Hepatocyte (in vitro differentiated cells): Measurements from ENCODE around the gene DPP10. TPM values are rescaled to one million over a fixed set of nuclear protein-coding genes. Genes with fewer than 3 reads are reported as not detected.

ENCODE experiments used
- DNase-seq: peaks from one replicate; pipeline ENCODE4 v3.0.0-alpha.2; 2016; ENCODE audit warnings: low spot score
- H2AFZ ChIP-seq: fragments of 200-600 bp; sonication (generic); 2 replicates; pipeline ENCODE4 v1.6.0; 2016; ENCODE audit warnings: antibody characterized with exemption, mild to moderate bottlenecking
- H3K27ac ChIP-seq: fragments of 200-600 bp; sonication (generic); 2 replicates; pipeline ENCODE4 v1.5.1; 2016; ENCODE audit warnings: mild to moderate bottlenecking
- H3K27me3 ChIP-seq: fragments of 200-600 bp; sonication (generic); 2 replicates; pipeline ENCODE4 v1.6.1; 2016
- H3K36me3 ChIP-seq: fragments of 200-600 bp; sonication (generic); replicated peaks from 2 replicates; pipeline ENCODE4 v1.5.1; 2016; ENCODE audit warnings: low read depth; ENCODE audit not compliant: insufficient read depth
- H3K4me1 ChIP-seq: fragments of 200-600 bp; sonication (generic); 2 replicates; pipeline ENCODE4 v1.5.1; 2016; ENCODE audit warnings: mild to moderate bottlenecking, moderate library complexity; ENCODE audit not compliant: insufficient read depth
- H3K4me2 ChIP-seq: fragments of 200-600 bp; sonication (generic); 2 replicates; pipeline ENCODE4 v1.6.0; 2016
- H3K4me3 ChIP-seq: fragments of 200-600 bp; sonication (generic); 2 replicates; pipeline ENCODE4 v1.5.1; 2016; ENCODE audit warnings: mild to moderate bottlenecking
- H3K79me2 ChIP-seq: fragments of 200-600 bp; sonication (generic); 2 replicates; pipeline ENCODE4 v1.6.0; 2017; ENCODE audit warnings: mild to moderate bottlenecking
- H3K9me2 ChIP-seq: fragments of 200-600 bp; sonication (generic); replicated peaks from 2 replicates; pipeline ENCODE4 v1.6.0; 2017; ENCODE audit warnings: mild to moderate bottlenecking; ENCODE audit not compliant: insufficient read depth
- H3K9me3 ChIP-seq: fragments of 200-600 bp; sonication (generic); 2 replicates; pipeline ENCODE4 v1.5.1; 2016; ENCODE audit warnings: low read depth, mild to moderate bottlenecking
- H4K20me1 ChIP-seq: fragments of 200-600 bp; sonication (generic); 2 replicates; pipeline ENCODE4 v1.6.0; 2016; ENCODE audit warnings: mild to moderate bottlenecking; ENCODE audit not compliant: insufficient read depth, poor library complexity, severe bottlenecking
- EZH2 ChIP-seq: fragments of 200-600 bp; sonication (generic); IDR thresholded peaks from 2 replicates; pipeline ENCODE4 v1.6.1; 2016; ENCODE audit warnings: antibody characterized with exemption, mild to moderate bottlenecking, borderline replicate concordance
- EZH2phosphoT487 ChIP-seq: fragments of 200-600 bp; sonication (generic); IDR thresholded peaks from one replicate; pipeline ENCODE4 v1.6.1; 2018; ENCODE audit warnings: antibody characterized with exemption, mild to moderate bottlenecking, low read depth, moderate library complexity; ENCODE audit not compliant: unreplicated experiment, severe bottlenecking
- WGBS: methylation state at CpG from one replicate; pipeline ENCODE4 v1.1.6; 2016; ENCODE audit warnings: low lambda C conversion rate; ENCODE audit errors: missing lambda C conversion rate; 5-methylcytosine and 5-hydroxymethylcytosine counted together
- polyA plus RNA-seq: library from polyadenylated mRNA; unstranded; fragments of >200 nt; fragmentation: Nextera tagmentation; extraction: Ambion mirVana; gene quantifications from 2 replicates; pipeline ENCODE4 v1.2.1, GENCODE V29; 2016
- total RNA-seq: library from RNA; depleted of rRNA; stranded (reverse); fragments of >200 nt; gene quantifications from 2 replicates; pipeline ENCODE4 v1.2.3, GENCODE V29; 2014
- TF ChIP-seq, protein P1 (sequence below): fragments of 200-600 bp; sonication (generic); IDR thresholded peaks from 2 replicates; pipeline ENCODE4 v1.5.1; 2016; ENCODE audit warnings: antibody characterized with exemption, mild to moderate bottlenecking; ENCODE audit not compliant: poor library complexity

Gene DPP10
- total and polyA plus RNA-seq, 2 experiments from 2014 or later = 5.0 to 15.7 TPM

DNA sequence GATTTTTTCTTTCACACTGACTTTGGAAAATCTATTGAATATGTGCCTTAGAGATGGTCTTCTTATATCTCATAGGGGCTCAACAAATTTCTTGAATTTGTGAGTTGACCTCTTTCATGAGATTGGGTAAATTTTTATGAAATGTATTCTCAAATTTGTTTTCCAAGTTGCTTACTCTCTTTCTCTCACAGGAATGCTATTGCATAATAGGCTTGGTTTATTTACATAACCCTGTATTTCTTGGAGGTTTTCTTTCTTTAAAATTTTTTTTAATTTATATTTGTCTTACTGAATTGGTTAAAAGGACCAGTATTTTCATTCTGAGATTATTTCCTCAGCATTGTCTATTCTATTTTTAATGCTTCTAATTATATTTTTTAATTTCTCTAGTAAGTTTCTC, 917.1 kb downstream of the DPP10 start:
- no peaks in the 10 kb centered on the region for H3K79me2 ChIP-seq
- no peaks in the 10 kb centered on the region for H3K9me3 ChIP-seq
- no peaks in the 10 kb centered on the region for H3K9me2 ChIP-seq
- H3K27me3 ChIP-seq = no peaks in the 10 kb centered on the region
- H3K4me2 ChIP-seq = no peak overlapping the region
- H3K4me3 ChIP-seq = no peak overlapping the region
- no peak for DNase-seq
- no peak overlapping the region for H3K27ac ChIP-seq
- H3K4me1 ChIP-seq = no peaks in the 10 kb centered on the region
- H2AFZ ChIP-seq = no peak overlapping the region
- TF ChIP-seq EZH2phosphoT487 (no peak), EZH2 (no peak)
- TF ChIP-seq, protein P1, sequence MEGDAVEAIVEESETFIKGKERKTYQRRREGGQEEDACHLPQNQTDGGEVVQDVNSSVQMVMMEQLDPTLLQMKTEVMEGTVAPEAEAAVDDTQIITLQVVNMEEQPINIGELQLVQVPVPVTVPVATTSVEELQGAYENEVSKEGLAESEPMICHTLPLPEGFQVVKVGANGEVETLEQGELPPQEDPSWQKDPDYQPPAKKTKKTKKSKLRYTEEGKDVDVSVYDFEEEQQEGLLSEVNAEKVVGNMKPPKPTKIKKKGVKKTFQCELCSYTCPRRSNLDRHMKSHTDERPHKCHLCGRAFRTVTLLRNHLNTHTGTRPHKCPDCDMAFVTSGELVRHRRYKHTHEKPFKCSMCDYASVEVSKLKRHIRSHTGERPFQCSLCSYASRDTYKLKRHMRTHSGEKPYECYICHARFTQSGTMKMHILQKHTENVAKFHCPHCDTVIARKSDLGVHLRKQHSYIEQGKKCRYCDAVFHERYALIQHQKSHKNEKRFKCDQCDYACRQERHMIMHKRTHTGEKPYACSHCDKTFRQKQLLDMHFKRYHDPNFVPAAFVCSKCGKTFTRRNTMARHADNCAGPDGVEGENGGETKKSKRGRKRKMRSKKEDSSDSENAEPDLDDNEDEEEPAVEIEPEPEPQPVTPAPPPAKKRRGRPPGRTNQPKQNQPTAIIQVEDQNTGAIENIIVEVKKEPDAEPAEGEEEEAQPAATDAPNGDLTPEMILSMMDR = no peak
- H3K36me3 ChIP-seq = no peaks in the 10 kb centered on the region
- no peaks in the 10 kb centered on the region for H4K20me1 ChIP-seq

DNA sequence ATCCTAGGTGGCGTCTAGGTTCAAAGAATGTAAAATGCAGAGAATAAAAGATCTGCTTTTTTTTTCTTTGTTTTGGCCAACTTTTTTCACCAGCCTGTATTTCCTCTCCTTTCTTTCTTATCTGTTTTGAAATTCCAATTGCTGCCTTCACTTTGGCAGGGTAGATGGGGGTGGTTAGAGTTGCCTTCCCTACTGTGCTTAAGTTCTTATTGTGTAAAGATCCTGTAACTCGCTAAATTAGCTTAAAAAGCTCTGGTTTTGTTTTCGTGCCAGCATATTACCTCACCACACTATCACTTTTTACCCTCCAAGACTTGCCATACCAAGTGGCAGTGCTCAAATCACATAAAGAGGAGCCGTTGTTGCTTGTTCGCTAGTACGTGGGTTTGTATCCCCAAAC, 921.7 kb downstream of the DPP10 start:
- WGBS = 69% methylated on average over 6 of the region's 6 CpGs
- H4K20me1 ChIP-seq = no peaks in the 10 kb centered on the region
- H2AFZ ChIP-seq = no peak overlapping the region
- H3K36me3 ChIP-seq = no peaks in the 10 kb centered on the region
- no peaks in the 10 kb centered on the region for H3K27me3 ChIP-seq
- TF ChIP-seq, protein P1 = no peak
- TF ChIP-seq EZH2 (no peak), EZH2phosphoT487 (no peak)
- no peak overlapping the region for H3K4me2 ChIP-seq
- H3K9me3 ChIP-seq = no peaks in the 10 kb centered on the region
- H3K79me2 ChIP-seq = no peaks in the 10 kb centered on the region
- H3K9me2 ChIP-seq = no peaks in the 10 kb centered on the region
- no peak overlapping the region for H3K27ac ChIP-seq
- no peak for DNase-seq
- no peak overlapping the region for H3K4me3 ChIP-seq
- no peaks in the 10 kb centered on the region for H3K4me1 ChIP-seq

DNA sequence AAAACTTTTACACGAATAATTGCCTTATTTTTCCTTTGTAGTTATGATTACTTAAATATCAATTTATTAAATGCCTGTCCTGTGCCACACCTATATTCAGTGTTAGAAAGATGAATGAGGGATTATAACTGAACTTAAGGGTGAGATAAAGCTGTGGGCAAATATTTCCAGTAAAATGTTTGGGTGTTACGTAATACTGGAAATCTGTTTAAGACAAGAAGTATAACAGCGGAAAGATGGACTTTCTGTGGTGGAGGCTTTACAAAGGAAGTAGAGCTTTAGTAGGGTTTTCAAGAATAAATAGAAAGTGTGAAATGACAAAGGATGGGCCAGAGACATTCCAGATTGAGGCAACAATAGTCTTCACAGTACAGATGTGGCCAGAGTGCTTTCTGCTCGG, 927.0 kb downstream of the DPP10 start:
- Histone ChIP-seq H3K79me2 (no peaks in the 10 kb centered on the region), H3K36me3 (no peaks in the 10 kb centered on the region), H3K4me1 (no peaks in the 10 kb centered on the region), H3K4me3 (no peak overlapping the region), H2AFZ (no peak overlapping the region), H4K20me1 (no peaks in the 10 kb centered on the region), H3K27me3 (no peaks in the 10 kb centered on the region), H3K27ac (no peak overlapping the region), H3K4me2 (no peak overlapping the region), H3K9me3 (no peaks in the 10 kb centered on the region), H3K9me2 (no peaks in the 10 kb centered on the region)
- DNase-seq = no peak
- no peak for TF ChIP-seq EZH2phosphoT487
- TF ChIP-seq EZH2 = no peak
- TF ChIP-seq, protein P1 = no peak
- WGBS = 71% methylated on average over 4 of the region's 4 CpGs

DNA sequence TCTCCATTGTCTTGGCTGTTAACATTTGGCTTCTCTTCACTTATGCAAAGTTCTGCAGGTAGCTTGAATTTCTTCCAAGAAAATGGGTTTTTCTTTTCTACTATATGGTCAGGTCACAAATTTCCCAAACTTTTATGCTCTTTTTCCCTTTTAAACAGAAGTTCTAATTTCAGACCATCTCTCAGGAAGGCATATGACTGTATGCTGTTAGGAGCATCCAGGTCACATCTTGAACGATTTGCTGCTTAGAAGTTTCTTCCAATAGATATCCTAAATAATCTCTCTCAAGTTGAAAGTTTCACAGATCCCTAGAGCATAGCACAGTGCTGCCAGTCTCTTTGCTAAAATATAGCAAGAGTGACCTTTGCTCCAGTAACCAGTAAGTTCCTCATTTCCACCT, 932.5 kb downstream of the DPP10 start:
- no peak for DNase-seq
- Histone ChIP-seq H3K9me2 (no peaks in the 10 kb centered on the region), H3K27me3 (no peaks in the 10 kb centered on the region), H4K20me1 (no peaks in the 10 kb centered on the region), H3K9me3 (no peaks in the 10 kb centered on the region), H3K4me1 (no peaks in the 10 kb centered on the region), H3K79me2 (no peaks in the 10 kb centered on the region), H3K36me3 (no peaks in the 10 kb centered on the region), H3K4me2 (no peak overlapping the region), H3K4me3 (no peak overlapping the region), H3K27ac (no peak overlapping the region), H2AFZ (no peak overlapping the region)
- WGBS = 80% methylated on average over 1 of the region's 1 CpG
- no peak for TF ChIP-seq EZH2
- TF ChIP-seq, protein P1 = no peak
- no peak for TF ChIP-seq EZH2phosphoT487
